Uterus (tissue), 2 donors: Measurements from ENCODE around the gene ART1.

Experiments used
- POLR2A ChIP-seq, 2 donors: fragments of 450-650 bp; IDR thresholded peaks; one replicate each; pipeline ENCODE4 v1.6.1; 2016; ENCODE audit warnings: antibody characterized with exemption in 2 of 2, mild to moderate bottlenecking in 1 of 2, moderate library complexity in 1 of 2
- TF ChIP-seq, protein P1 (sequence below), 4 experiments: fragments of 200-600 bp in 2 of 4; fragments of 450-650 bp in 2 of 4; sonication (generic) in 2 of 4; IDR thresholded peaks; one replicate each; pipeline ENCODE4 v1.5.1; 2016 to 2019; ENCODE audit warnings: antibody characterized with exemption in 4 of 4, mild to moderate bottlenecking in 2 of 4, moderate library complexity in 1 of 4

DNA sequence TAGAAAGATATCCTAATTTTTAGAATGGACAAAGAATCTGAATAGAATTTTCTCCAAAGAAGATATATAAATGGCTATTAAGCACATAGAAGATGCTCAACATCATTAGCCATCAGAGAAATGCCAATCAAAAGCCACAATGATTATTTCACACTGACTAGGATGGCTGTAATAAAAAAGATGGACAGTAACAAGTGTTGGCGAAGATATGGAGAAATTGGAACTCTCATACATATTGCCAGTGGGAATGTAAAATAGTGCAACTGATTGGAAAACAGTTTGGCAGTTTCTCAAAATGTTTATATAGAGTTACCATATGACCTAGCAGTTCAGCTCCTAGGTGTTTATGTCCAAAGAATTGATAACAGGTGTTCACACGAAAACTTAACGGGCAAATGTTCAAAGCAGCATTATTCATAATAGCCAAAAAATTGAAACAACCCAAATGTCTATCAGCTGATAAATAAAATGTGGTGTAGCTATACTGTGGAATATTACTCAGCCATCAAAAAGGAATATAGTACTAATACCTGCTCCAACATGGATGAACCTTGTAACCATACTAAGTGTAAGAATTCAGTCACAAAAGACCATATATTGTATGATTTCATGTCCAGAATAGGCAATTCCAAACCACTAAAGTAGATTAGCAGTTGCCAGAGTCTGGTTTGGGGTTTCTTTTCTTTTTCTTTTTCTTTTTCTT is 32.8 kb upstream of the ART1 start:
- TF ChIP-seq, protein P1, sequence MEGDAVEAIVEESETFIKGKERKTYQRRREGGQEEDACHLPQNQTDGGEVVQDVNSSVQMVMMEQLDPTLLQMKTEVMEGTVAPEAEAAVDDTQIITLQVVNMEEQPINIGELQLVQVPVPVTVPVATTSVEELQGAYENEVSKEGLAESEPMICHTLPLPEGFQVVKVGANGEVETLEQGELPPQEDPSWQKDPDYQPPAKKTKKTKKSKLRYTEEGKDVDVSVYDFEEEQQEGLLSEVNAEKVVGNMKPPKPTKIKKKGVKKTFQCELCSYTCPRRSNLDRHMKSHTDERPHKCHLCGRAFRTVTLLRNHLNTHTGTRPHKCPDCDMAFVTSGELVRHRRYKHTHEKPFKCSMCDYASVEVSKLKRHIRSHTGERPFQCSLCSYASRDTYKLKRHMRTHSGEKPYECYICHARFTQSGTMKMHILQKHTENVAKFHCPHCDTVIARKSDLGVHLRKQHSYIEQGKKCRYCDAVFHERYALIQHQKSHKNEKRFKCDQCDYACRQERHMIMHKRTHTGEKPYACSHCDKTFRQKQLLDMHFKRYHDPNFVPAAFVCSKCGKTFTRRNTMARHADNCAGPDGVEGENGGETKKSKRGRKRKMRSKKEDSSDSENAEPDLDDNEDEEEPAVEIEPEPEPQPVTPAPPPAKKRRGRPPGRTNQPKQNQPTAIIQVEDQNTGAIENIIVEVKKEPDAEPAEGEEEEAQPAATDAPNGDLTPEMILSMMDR (IDR thresholded peaks at IDR 0.05), result no peak
- no peak for TF ChIP-seq POLR2A (IDR thresholded peaks at IDR 0.05)
